ENCODE results near the gene BCAS3. TPM values are rescaled to one million over a fixed set of nuclear protein-coding genes. Genes with fewer than 3 reads are reported as not detected.

BCAS3 gene
- total RNA-seq, 1 donor from 2014 or later = 64.9 TPM

DNA sequence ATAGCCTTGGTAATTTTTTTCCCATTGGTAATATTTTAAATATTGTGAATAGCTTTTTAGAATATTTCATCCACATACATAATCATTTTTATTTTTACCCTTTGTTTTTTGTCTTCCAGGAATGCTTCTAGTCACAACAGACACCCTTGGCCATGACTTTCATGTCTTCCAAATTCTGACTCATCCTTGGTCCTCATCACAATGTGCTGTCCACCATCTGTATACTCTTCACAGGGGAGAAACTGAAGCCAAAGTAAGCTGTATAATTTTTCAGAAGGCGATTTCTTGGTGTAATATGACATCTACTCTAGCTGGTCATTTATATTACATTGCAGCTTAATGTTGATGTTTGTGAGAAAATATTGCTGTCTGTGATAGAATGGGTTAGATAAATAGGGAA, 269.4 kb downstream of the BCAS3 start:
- DNase-seq (ENCODE audit: low spot score in 2 of 2, unreplicated experiment in 2 of 2) = no peak
- H3K27me3 Mint-ChIP-seq (ENCODE audit: low read depth) = no peaks in the 10 kb centered on the region
- peaks cover 4% of the 10 kb centered on the region for H3K9me3 Mint-ChIP-seq
- peaks cover 9% of the 10 kb centered on the region for H3K36me3 Mint-ChIP-seq
- TF ChIP-seq, protein P1, sequence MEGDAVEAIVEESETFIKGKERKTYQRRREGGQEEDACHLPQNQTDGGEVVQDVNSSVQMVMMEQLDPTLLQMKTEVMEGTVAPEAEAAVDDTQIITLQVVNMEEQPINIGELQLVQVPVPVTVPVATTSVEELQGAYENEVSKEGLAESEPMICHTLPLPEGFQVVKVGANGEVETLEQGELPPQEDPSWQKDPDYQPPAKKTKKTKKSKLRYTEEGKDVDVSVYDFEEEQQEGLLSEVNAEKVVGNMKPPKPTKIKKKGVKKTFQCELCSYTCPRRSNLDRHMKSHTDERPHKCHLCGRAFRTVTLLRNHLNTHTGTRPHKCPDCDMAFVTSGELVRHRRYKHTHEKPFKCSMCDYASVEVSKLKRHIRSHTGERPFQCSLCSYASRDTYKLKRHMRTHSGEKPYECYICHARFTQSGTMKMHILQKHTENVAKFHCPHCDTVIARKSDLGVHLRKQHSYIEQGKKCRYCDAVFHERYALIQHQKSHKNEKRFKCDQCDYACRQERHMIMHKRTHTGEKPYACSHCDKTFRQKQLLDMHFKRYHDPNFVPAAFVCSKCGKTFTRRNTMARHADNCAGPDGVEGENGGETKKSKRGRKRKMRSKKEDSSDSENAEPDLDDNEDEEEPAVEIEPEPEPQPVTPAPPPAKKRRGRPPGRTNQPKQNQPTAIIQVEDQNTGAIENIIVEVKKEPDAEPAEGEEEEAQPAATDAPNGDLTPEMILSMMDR (IDR thresholded peaks at IDR 0.05; ENCODE audit: unreplicated experiment) = no peak
- no peaks in the 10 kb centered on the region for H3K4me1 Mint-ChIP-seq
- H3K27ac Mint-ChIP-seq = no peak overlapping the region
- no peak overlapping the region for H3K4me3 Mint-ChIP-seq

DNA sequence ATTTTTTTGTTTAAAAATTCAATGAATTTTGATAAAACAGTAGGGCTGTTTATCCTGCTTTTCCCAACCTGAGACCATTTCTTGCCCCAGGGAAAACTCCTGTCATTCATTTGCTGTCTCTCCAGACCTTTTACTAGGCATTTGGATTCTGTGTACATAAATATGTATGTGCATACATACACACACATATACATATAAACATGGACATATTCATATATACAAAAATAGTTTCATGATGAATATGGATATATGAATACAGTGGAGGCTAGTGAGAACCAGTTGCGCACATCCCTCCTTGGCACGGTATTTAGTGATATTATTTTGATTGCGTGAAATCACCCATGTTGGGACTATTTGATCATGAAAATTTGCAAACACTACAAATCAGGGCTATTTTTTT, 269.9 kb downstream of the BCAS3 start:
- Mint-ChIP-seq H3K36me3 (peaks cover 10% of the 10 kb centered on the region), H3K4me3 (no peak overlapping the region), H3K27ac (no peak overlapping the region), H3K4me1 (no peaks in the 10 kb centered on the region), H3K27me3 (ENCODE audit: low read depth) (no peaks in the 10 kb centered on the region), H3K9me3 (peaks cover 5% of the 10 kb centered on the region)
- DNase-seq (ENCODE audit: low spot score in 2 of 2, unreplicated experiment in 2 of 2) = no peak
- TF ChIP-seq, protein P1 (IDR thresholded peaks at IDR 0.05; ENCODE audit: unreplicated experiment) = no peak

GRCh38 chr17:60952747-60953146, 275.1 kb downstream of the BCAS3 start:
- Mint-ChIP-seq H3K9me3 (peaks cover 13% of the 10 kb centered on the region), H3K27me3 (ENCODE audit: low read depth) (no peaks in the 10 kb centered on the region), H3K4me3 (no peak overlapping the region), H3K4me1 (no peaks in the 10 kb centered on the region), H3K36me3 (peaks cover 20% of the 10 kb centered on the region), H3K27ac (no peak overlapping the region)
- TF ChIP-seq, protein P1 (IDR thresholded peaks at IDR 0.05; ENCODE audit: unreplicated experiment) = no peak
- no peak for DNase-seq (ENCODE audit: low spot score in 2 of 2, unreplicated experiment in 2 of 2)

DNA sequence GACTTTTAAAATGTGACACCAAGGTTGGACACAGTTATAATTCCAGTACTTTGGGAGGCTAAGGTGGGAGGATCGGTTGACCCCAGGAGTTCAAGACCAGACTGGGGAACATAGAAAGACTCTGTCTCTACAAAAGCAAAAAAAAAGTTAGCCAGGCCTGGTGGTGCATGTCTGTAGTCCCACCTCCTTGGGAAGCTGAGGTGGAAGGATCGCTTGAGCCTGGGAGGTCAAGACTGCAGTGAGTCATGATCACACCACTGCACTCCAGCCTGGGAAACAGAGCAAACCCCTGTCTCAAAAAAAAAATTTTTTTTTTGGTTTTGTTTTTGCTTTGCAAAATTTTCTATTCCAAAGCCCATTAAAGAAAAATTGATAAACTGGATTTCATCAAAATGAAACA, 281.4 kb downstream of the BCAS3 start:
- H3K4me3 Mint-ChIP-seq = no peak overlapping the region
- TF ChIP-seq, protein P1 (IDR thresholded peaks at IDR 0.05; ENCODE audit: unreplicated experiment) = no peak
- H3K27me3 Mint-ChIP-seq (ENCODE audit: low read depth) = no peaks in the 10 kb centered on the region
- peaks cover 3% of the 10 kb centered on the region for H3K4me1 Mint-ChIP-seq
- peaks cover 45% of the 10 kb centered on the region for H3K36me3 Mint-ChIP-seq
- no peak for DNase-seq (ENCODE audit: low spot score in 2 of 2, unreplicated experiment in 2 of 2)
- peaks cover 32% of the 10 kb centered on the region for H3K9me3 Mint-ChIP-seq
- no peak overlapping the region for H3K27ac Mint-ChIP-seq

DNA sequence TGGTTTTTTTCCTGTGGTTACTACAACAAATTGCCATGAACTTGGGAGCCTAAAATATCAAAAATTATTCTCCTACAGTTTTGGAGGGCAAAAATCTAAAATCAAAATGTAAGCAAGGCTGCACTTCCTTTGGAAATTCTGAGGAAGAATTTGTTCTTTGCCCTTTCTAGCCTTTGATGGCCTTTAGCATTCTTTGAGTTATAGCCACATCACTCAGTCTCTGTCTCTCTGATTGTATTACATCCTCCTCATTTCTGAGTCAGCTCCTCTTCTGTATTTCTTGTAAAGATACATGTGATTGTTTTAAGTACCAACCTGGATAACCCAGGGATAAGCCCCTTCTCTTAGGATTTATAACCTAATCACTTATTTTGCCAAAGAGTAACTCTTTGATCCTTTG, 282.0 kb downstream of the BCAS3 start:
- no peak overlapping the region for H3K4me3 Mint-ChIP-seq
- peaks cover 3% of the 10 kb centered on the region for H3K4me1 Mint-ChIP-seq
- no peak for DNase-seq (ENCODE audit: low spot score in 2 of 2, unreplicated experiment in 2 of 2)
- peaks cover 48% of the 10 kb centered on the region for H3K36me3 Mint-ChIP-seq
- H3K27ac Mint-ChIP-seq = no peak overlapping the region
- peaks cover 36% of the 10 kb centered on the region for H3K9me3 Mint-ChIP-seq
- no peaks in the 10 kb centered on the region for H3K27me3 Mint-ChIP-seq (ENCODE audit: low read depth)
- TF ChIP-seq, protein P1 (IDR thresholded peaks at IDR 0.05; ENCODE audit: unreplicated experiment) = no peak
